Activated CD4-positive, alpha-beta T cell treated with anti-CD3 and anti-CD28 coated beads, Interleukin-2, amount 50 U/mL, for 48 hours (primary cell): Measurements from ENCODE around the gene GPR21.

ENCODE experiments used
- DNase-seq, 2 experiments: peaks; one replicate each; pipeline ENCODE4 v3.0.0-alpha.2; 2020

GPR21 gene

GRCh38 chr9:123034881-123035510 lies 1.5 kb downstream of the GPR21 start:
- DNase-seq = no peak

GRCh38 chr9:123035791-123036190 lies 2.3 kb downstream of the GPR21 start:
- DNase-seq = no peak

GRCh38 chr9:123036893-123037545 lies 3.6 kb downstream of the GPR21 start:
- no peak for DNase-seq

GRCh38 chr9:123039617-123040219 lies 6.3 kb downstream of the GPR21 start:
- no peak for DNase-seq

- DNase-seq = no peak
Observed at GRCh38 chr9:123040801-123041200, 7.3 kb downstream of the GPR21 start.

GRCh38 chr9:123041489-123041888 lies 8.0 kb downstream of the GPR21 start:
- no peak for DNase-seq

- DNase-seq = no peak
Observed at GRCh38 chr9:123043081-123043939, 9.8 kb downstream of the GPR21 start.

GRCh38 chr9:123044586-123044985 lies 11.1 kb downstream of the GPR21 start:
- no peak for DNase-seq

GRCh38 chr9:123046406-123047195 lies 13.1 kb downstream of the GPR21 start:
- no peak for DNase-seq

- DNase-seq = no peak
Observed at GRCh38 chr9:123048748-123049147, 15.3 kb downstream of the GPR21 start.

GRCh38 chr9:123049589-123050222 lies 16.2 kb downstream of the GPR21 start:
- no peak for DNase-seq

- DNase-seq = no peak
Observed at GRCh38 chr9:123053046-123053445, 19.6 kb downstream of the GPR21 start.

- DNase-seq = no peak
Observed at GRCh38 chr9:123053711-123054110, 20.2 kb downstream of the GPR21 start.

GRCh38 chr9:123058834-123059233 lies 25.4 kb downstream of the GPR21 start:
- no peak for DNase-seq

GRCh38 chr9:123059472-123060220 lies 26.2 kb downstream of the GPR21 start:
- DNase-seq = no peak

- no peak for DNase-seq
Observed at GRCh38 chr9:123061216-123061615, 27.7 kb downstream of the GPR21 start.

- no peak for DNase-seq
Observed at GRCh38 chr9:123062351-123063176, 29.1 kb downstream of the GPR21 start.

- DNase-seq = no peak
Observed at GRCh38 chr9:123063177-123063598, 29.7 kb downstream of the GPR21 start.

GRCh38 chr9:123063896-123064295 lies 30.4 kb downstream of the GPR21 start:
- DNase-seq = no peak

GRCh38 chr9:123064716-123065115 lies 31.2 kb downstream of the GPR21 start:
- no peak for DNase-seq
